ENCODE measurements around the gene TPCN2.
A peak's percentile ranks its signal among the peaks of the same experiment; 100 is the strongest.

Gene TPCN2

GRCh38 chr11:69114811-69115523 lies 66.2 kb downstream of the TPCN2 start:
- no peak for DNase-seq

- no peak for DNase-seq
These were observed 67.1 kb downstream of the TPCN2 start for GRCh38 chr11:69115586-69116560.

GRCh38 chr11:69116671-69117070 lies 67.9 kb downstream of the TPCN2 start:
- DNase-seq: no peak

GRCh38 chr11:69119190-69119589 lies 70.5 kb downstream of the TPCN2 start:
- DNase-seq: no peak

DNA sequence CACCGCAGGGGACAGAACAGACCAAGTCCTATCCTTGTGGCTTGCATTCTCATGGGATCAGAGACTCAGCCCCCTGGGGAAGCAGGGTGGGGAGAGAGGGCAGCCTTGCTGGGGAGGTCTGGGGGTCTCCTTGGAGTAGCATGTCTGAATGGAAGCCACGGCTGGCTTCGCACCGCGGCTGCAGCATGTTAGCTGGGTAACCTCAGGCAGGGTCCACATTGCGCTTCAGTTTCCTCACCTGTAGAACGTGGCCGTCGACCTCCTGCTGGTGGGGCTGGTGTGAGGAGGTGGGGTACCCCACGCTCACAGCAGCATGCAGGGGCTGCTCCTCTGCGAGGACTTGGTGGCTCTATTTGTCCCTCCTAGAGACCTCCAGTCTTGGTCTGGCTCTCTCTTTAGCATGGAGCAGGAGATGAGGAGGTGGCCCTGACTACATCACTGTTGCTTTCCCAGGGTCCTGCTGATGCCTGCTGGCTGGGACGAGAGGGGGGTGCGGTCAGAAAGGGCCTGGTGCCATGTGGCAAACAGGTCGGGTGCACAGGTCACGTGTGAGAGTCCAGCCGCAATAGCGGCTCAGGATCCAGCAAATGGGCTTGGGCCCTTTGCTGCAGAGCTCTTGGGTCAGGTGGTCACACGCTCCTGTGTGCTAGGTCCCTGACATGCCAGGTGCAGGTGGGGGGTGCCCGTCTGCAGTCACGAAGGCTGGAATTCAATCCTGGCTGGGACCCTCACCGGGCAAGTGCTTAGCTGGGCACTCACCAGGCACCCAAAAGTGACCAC lies 71.6 kb downstream of the TPCN2 start:
- DNase-seq: no peak

DNA sequence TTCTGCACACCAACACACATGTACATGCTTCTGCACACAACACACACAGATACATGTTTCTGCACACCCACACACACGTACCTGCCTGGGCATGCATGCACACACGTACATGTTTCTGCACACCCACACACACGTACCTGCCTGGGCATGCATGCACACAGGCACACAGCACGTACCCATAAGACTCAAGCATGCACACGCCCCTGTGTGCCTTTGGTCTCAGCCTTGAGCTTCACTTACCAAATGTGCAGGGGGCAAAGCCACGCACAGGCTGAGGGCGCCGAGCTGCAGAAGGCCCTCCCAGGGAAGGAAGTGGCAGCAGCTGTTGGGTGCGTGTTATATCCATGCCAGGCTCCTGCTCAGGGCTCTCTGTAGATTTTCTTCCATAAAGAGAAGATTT lies 72.3 kb downstream of the TPCN2 start:
- no peak for DNase-seq

GRCh38 chr11:69121621-69122325 lies 73.0 kb downstream of the TPCN2 start:
- no peak for DNase-seq

- DNase-seq: no peak
These were observed 73.5 kb downstream of the TPCN2 start for GRCh38 chr11:69122326-69122629.

DNA sequence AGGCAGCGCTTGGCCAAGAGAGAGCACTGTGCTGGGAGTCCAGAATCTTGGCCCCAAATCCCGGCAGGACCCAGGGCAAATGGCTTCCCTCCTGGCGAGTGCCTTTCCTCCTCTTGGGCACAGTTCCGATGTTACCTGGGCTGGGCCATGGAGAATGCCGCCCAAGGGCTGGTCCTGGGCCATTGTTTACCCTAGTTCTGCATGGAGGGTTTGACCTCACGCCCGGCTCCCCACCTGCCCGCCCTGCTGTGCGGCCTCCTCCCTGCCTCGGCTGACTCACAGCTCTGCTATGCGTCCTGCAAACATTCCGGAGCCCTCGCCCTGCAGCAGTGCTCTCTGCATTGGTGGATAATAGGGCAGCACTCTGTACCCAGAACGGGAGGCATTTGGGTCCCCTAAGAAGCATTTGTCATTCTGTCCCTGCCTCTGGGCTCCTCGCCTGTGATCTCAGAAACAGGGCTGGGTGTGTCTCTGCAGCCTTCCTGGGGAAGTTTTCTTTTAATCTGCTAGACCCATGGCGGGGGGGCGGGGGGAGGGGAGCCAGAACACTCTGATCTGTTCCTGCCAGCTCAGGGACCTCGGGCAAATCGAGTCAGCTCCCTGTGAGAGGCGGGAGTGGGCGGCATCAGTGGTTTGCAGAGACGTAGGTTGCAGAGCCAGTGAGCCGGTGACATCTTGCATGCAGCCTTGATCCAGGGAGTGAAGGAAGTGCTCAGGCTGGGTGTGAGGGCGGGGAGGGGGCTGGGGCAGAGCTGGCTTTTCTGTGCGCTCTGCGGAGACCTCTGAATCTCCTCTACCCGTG lies 74.1 kb downstream of the TPCN2 start:
- peak; percentile 99 for DNase-seq

DNA sequence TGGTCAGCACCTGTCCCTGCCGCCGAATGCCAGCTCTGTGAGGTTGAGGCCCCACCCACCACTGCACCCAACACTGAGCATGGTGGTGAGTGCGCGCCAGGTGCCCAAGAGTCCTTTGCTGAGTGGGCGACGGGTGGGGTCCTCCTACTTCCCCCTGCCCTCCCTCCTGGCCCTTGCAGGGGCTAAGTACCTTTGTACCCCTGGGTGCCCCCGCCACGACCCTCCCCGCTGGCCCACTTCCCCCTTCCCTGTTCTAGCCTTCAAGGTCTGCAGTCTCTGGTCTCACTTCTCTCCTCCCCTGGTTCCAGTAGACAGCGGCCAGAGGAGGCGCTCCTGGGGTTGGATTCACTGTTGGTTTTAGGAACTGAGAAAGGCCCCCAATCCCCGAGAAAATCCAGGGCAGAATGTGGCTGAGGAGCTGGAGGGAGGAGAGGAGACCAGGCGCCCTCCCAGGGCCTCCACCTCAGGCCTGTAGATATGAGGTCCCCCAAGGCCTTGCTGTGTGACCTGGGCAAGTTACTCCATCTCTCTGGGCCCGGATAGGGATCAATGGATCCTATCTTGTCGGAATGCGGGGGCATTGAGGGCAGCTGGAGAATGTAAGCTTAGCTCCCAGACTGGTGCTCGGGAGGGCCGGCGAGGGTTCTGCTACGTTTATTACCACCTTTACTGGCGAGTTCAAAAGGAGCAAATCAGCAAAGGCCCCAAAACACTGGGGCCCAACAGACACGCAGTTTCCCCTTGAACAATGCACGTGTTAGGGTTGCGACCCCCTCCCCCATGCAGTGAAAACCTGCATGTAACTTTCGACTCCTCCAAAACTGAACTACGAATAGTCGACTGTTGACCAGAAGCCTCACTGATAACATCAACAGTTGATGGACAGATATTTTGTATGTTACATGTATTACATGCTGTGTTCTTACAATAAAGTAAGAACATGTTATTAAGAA lies 75.1 kb downstream of the TPCN2 start:
- DNase-seq: no peak

- DNase-seq: no peak
These were observed 77.1 kb downstream of the TPCN2 start for GRCh38 chr11:69125861-69126260.

DNA sequence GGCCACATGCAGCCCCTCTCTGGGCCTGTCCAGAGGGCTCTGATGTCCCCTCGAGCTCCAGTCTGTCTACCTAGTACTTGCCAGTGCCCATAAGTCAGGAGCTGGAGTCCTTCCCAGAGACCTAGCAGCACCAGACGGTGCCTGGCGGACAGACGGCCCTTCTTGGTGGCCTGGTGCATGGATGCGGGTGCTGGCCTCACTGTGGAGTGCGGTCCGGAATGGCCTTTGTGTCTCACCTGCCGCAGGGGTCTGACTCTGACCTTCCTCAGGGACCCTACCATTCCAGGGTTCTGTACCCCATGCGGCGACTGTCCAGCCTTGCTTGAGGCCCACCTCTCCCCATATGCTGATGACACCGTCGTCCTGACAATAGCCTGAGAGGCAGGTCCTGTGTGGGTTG lies 77.6 kb downstream of the TPCN2 start:
- DNase-seq: no peak

- no peak for DNase-seq
These were observed 78.5 kb downstream of the TPCN2 start for GRCh38 chr11:69127081-69127850.

DNA sequence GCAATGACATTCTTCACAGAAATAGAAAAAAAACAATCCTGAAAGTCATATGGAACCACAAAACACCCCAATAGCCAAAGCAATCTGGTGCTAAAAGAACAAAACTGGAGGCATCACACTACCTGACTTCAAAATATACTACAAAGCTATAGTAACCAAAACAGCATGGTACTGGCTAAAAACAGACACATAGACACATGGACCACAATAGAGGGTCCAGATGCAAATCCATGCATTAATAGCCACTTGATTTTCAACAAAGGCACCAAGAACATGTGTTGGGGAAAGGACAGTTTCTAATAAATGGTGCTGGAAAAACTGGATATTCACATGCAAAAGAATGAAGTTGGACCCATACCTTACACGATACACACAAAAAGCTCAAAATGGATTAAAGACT lies 79.2 kb downstream of the TPCN2 start:
- no peak for DNase-seq

GRCh38 chr11:69129053-69129452 lies 80.3 kb downstream of the TPCN2 start:
- no peak for DNase-seq

DNA sequence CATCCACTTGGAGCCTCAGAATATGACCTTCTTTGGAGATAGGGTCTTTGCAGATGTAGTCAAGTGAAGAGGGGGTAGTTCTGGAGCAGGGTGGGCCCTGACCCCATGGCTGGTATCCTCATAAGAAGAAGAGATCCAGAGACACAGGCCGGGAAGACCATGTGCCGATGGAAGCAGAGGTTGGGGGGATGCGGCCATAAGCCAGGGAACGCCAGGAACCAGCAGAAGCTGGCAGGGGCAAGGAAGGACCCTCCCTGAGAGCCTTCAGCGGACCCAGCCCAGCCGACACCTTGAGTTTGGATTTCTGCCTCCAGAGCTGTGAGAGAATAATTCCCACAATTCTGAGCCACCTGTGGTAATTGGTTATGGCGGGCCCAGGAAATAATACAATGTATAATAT lies 80.9 kb downstream of the TPCN2 start:
- no peak for DNase-seq

- DNase-seq: no peak
These were observed 81.9 kb downstream of the TPCN2 start for GRCh38 chr11:69130654-69131053.

GRCh38 chr11:69131121-69131566 lies 82.4 kb downstream of the TPCN2 start:
- DNase-seq: no peak

- DNase-seq: peak; percentile 77
These were observed 83.0 kb downstream of the TPCN2 start for GRCh38 chr11:69131644-69132300.
